ENCODE results near the gene RFTN1. TPM values are rescaled to one million over a fixed set of nuclear protein-coding genes. Genes with fewer than 3 reads are reported as not detected.

RFTN1 gene
- total and polyA plus RNA-seq, 2 donors (not counting 1 experiment from before 2014, with no cell fraction given): 32.4 to 156 TPM

DNA sequence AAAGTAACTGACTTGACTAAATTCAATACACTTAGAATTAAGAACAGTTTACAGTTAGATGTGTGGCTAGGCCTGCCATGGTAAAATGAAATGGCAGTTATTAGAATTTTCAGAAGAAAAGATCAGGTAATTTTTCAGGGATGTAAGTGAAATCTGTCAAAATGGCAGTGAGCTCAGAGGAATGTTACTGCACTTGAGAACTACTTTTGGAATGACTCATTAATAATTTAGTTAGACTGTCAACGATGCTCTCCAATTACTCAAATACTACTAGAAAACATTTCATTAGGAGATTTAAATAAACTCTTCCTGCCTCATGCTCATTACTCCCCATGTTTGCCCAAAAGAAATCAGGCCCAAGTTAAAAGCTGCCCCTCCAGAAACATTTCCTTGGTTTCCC is 84.4 kb downstream of the RFTN1 start:
- TF ChIP-seq EZH2 (IDR thresholded peaks at IDR 0.05; ENCODE audit: borderline replicate concordance, insufficient read depth, low read depth, low read length, poor library complexity, severe bottlenecking): no peak
- TF ChIP-seq, protein P1, sequence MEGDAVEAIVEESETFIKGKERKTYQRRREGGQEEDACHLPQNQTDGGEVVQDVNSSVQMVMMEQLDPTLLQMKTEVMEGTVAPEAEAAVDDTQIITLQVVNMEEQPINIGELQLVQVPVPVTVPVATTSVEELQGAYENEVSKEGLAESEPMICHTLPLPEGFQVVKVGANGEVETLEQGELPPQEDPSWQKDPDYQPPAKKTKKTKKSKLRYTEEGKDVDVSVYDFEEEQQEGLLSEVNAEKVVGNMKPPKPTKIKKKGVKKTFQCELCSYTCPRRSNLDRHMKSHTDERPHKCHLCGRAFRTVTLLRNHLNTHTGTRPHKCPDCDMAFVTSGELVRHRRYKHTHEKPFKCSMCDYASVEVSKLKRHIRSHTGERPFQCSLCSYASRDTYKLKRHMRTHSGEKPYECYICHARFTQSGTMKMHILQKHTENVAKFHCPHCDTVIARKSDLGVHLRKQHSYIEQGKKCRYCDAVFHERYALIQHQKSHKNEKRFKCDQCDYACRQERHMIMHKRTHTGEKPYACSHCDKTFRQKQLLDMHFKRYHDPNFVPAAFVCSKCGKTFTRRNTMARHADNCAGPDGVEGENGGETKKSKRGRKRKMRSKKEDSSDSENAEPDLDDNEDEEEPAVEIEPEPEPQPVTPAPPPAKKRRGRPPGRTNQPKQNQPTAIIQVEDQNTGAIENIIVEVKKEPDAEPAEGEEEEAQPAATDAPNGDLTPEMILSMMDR (IDR thresholded peaks at IDR 0.05): no peak
- no peak overlapping the region for H3K27ac Mint-ChIP-seq
- ChIA-PET POLR2A (no interaction called here), CTCF (no interaction called here)
- no peak overlapping the region for H3K4me2 ChIP-seq (replicated peaks; ENCODE audit: low read depth, low read length, poor library complexity, severe bottlenecking)
- H2AFZ ChIP-seq (ENCODE audit: insufficient read depth, low read depth, low read length, poor library complexity, severe bottlenecking): no peak overlapping the region
- peaks cover 6% of the 10 kb centered on the region for H3K27me3 Mint-ChIP-seq
- H3K36me3 ChIP-seq (replicated peaks in 1 of 2; ENCODE audit: control extremely low read depth in 1 of 2, control insufficient read depth in 1 of 2, extremely low read depth in 1 of 2, insufficient read depth in 2 of 2, low read length in 1 of 2): peaks cover 7 to 23% of the 10 kb centered on the region in 2 experiments
- DNase-seq: no peak
- H3K27ac ChIP-seq (ENCODE audit: low read length in 2 of 2): no peak overlapping the region
- H3K9me3 Mint-ChIP-seq (ENCODE audit: insufficient read depth): no peaks in the 10 kb centered on the region
- peaks cover 0 to 1% (median 0%) of the 10 kb centered on the region in 3 donors for H3K9me3 ChIP-seq (ENCODE audit: control extremely low read depth in 1 of 3, control insufficient read depth in 2 of 3, insufficient read depth in 1 of 3, low read length in 2 of 3)
- peaks cover 71% of the 10 kb centered on the region for H4K20me1 ChIP-seq (ENCODE audit: control insufficient read depth, insufficient read depth, low read length, poor library complexity, severe bottlenecking)
- H3K27me3 ChIP-seq (replicated peaks in 1 of 4; ENCODE audit: control extremely low read depth in 1 of 4, control insufficient read depth in 3 of 4, insufficient read depth in 4 of 4, low read length in 3 of 4): peaks cover 0 to 5% (median 0%) of the 10 kb centered on the region in 4 experiments
- peaks cover 44 to 50% of the 10 kb centered on the region in 2 donors for H3K4me1 ChIP-seq (ENCODE audit: control insufficient read depth in 2 of 2, insufficient read depth in 2 of 2, low read length in 2 of 2)
- H3K4me3 Mint-ChIP-seq: no peak overlapping the region
- H3K79me2 ChIP-seq (ENCODE audit: control insufficient read depth, insufficient read depth, low read length): peaks cover 96% of the 10 kb centered on the region
- H3K4me1 Mint-ChIP-seq: peaks cover 63% of the 10 kb centered on the region
- no peak overlapping the region for H3K9ac ChIP-seq (ENCODE audit: low read length)
- WGBS (ENCODE audit: insufficient coverage): no CpG with 5 or more reads among the region's 1 CpG
- intact Hi-C loops (cut with micrococcal nuclease): no loop called here
- H3K4me3 ChIP-seq (ENCODE audit: control extremely low read depth in 1 of 5, extremely low read depth in 1 of 5, insufficient read depth in 1 of 5, low read depth in 2 of 5, low read length in 4 of 5): no peak overlapping the region
- ATAC-seq (ENCODE audit: low read depth): no peak

DNA sequence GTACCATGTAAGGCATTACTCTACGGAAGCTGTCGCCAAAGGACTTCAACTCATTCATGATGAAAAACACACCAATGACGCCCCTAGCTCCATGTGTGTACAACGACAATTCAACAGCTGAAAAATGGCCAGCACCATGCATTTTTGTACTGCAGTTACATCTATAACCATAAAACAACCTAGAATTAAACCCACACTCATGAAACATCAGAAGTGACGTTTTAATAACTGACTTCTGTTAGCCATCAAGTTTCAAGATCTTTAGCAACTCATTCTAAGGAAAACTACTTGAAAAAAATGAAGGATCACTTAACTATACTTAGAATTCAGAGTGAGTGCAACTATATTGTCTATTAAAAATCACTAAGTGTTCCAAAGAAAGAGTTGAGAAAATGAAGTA is 84.9 kb downstream of the RFTN1 start:
- peaks cover 40 to 45% of the 10 kb centered on the region in 2 donors for H3K4me1 ChIP-seq (ENCODE audit: control insufficient read depth in 2 of 2, insufficient read depth in 2 of 2, low read length in 2 of 2)
- DNase-seq: no peak
- H3K27me3 Mint-ChIP-seq: peaks cover 6% of the 10 kb centered on the region
- intact Hi-C loops (cut with micrococcal nuclease): no loop called here
- peaks cover 7 to 23% of the 10 kb centered on the region in 2 experiments for H3K36me3 ChIP-seq (replicated peaks in 1 of 2; ENCODE audit: control extremely low read depth in 1 of 2, control insufficient read depth in 1 of 2, extremely low read depth in 1 of 2, insufficient read depth in 2 of 2, low read length in 1 of 2)
- peaks cover 0 to 5% (median 0%) of the 10 kb centered on the region in 4 experiments for H3K27me3 ChIP-seq (replicated peaks in 1 of 4; ENCODE audit: control extremely low read depth in 1 of 4, control insufficient read depth in 3 of 4, insufficient read depth in 4 of 4, low read length in 3 of 4)
- no peak overlapping the region for H3K27ac Mint-ChIP-seq
- TF ChIP-seq, protein P1 (IDR thresholded peaks at IDR 0.05): no peak
- TF ChIP-seq EZH2 (IDR thresholded peaks at IDR 0.05; ENCODE audit: borderline replicate concordance, insufficient read depth, low read depth, low read length, poor library complexity, severe bottlenecking): no peak
- ChIA-PET CTCF (no interaction called here), POLR2A (no interaction called here)
- no peak overlapping the region for H3K9ac ChIP-seq (ENCODE audit: low read length)
- ATAC-seq (ENCODE audit: low read depth): no peak
- H3K4me1 Mint-ChIP-seq: peaks cover 61% of the 10 kb centered on the region
- H3K79me2 ChIP-seq (ENCODE audit: control insufficient read depth, insufficient read depth, low read length): peaks cover 96% of the 10 kb centered on the region
- no peak overlapping the region for H3K4me2 ChIP-seq (replicated peaks; ENCODE audit: low read depth, low read length, poor library complexity, severe bottlenecking)
- H3K27ac ChIP-seq (ENCODE audit: low read length in 2 of 2): no peak overlapping the region
- H4K20me1 ChIP-seq (ENCODE audit: control insufficient read depth, insufficient read depth, low read length, poor library complexity, severe bottlenecking): peaks cover 71% of the 10 kb centered on the region
- no peak overlapping the region for H3K4me3 ChIP-seq (ENCODE audit: control extremely low read depth in 1 of 5, extremely low read depth in 1 of 5, insufficient read depth in 1 of 5, low read depth in 2 of 5, low read length in 4 of 5)
- no peak overlapping the region for H3K4me3 Mint-ChIP-seq
- 100% methylated on average over 4 of the region's 5 CpGs for WGBS (ENCODE audit: insufficient coverage)
- H3K9me3 ChIP-seq (ENCODE audit: control extremely low read depth in 1 of 3, control insufficient read depth in 2 of 3, insufficient read depth in 1 of 3, low read length in 2 of 3): peaks cover 0 to 1% (median 0%) of the 10 kb centered on the region in 3 donors
- no peaks in the 10 kb centered on the region for H3K9me3 Mint-ChIP-seq (ENCODE audit: insufficient read depth)
- no peak overlapping the region for H2AFZ ChIP-seq (ENCODE audit: insufficient read depth, low read depth, low read length, poor library complexity, severe bottlenecking)
